GM19372 (cell line): ENCODE results near the gene MAP3K10.
"Not testable (repeated sequence)": the region's sequence is repeated elsewhere in the genome, so short reads cannot be mapped to it uniquely, and the experiment has no call there.

Experiments
- ATAC-seq: cut with Tn5 transposase; IDR thresholded peaks from one replicate; pipeline ENCODE4 v1.9.1; 2021; ENCODE audit warnings: mild to moderate bottlenecking, low read depth, moderate library complexity; ENCODE audit not compliant: unreplicated experiment

The MAP3K10 gene

GRCh38 chr19:40170303-40170989 lies 20.8 kb upstream of the MAP3K10 start:
- ATAC-seq: not testable (repeated sequence)

GRCh38 chr19:40171293-40171692 lies 19.9 kb upstream of the MAP3K10 start:
- ATAC-seq: not testable (repeated sequence)

GRCh38 chr19:40174092-40174491 lies 17.1 kb upstream of the MAP3K10 start:
- no peak for ATAC-seq

- no peak for ATAC-seq
Observed at GRCh38 chr19:40175820-40176219, 15.4 kb upstream of the MAP3K10 start.

GRCh38 chr19:40177286-40178070 lies 13.7 kb upstream of the MAP3K10 start:
- no peak for ATAC-seq

GRCh38 chr19:40178756-40179155 lies 12.5 kb upstream of the MAP3K10 start:
- ATAC-seq: no peak

GRCh38 chr19:40184273-40184672 lies 7.0 kb upstream of the MAP3K10 start:
- ATAC-seq: no peak

- no peak for ATAC-seq
Observed at GRCh38 chr19:40191836-40192646, 815 bp downstream of the MAP3K10 start.

- no peak for ATAC-seq
Observed at GRCh38 chr19:40192758-40193586, 1.7 kb downstream of the MAP3K10 start.

GRCh38 chr19:40193587-40193849 lies 2.3 kb downstream of the MAP3K10 start:
- ATAC-seq: no peak

- no peak for ATAC-seq
Observed at GRCh38 chr19:40198272-40198990, 7.2 kb downstream of the MAP3K10 start.

GRCh38 chr19:40200341-40201099 lies 9.3 kb downstream of the MAP3K10 start:
- ATAC-seq: no peak

GRCh38 chr19:40204381-40204780 lies 13.2 kb downstream of the MAP3K10 start:
- no peak for ATAC-seq

- no peak for ATAC-seq
Observed at GRCh38 chr19:40205760-40206159, 14.5 kb downstream of the MAP3K10 start.

GRCh38 chr19:40208602-40209001 lies 17.4 kb downstream of the MAP3K10 start:
- ATAC-seq: no peak

GRCh38 chr19:40210889-40211288 lies 19.7 kb downstream of the MAP3K10 start:
- ATAC-seq: no peak

- ATAC-seq: no peak
Observed at GRCh38 chr19:40213251-40213829, 22.1 kb downstream of the MAP3K10 start.

GRCh38 chr19:40213882-40214570 lies 22.8 kb downstream of the MAP3K10 start:
- no peak for ATAC-seq
